ENCODE data around the gene CD82. TPM values are rescaled to one million over a fixed set of nuclear protein-coding genes. Genes with fewer than 3 reads are reported as not detected.
A peak's percentile ranks its signal among the peaks of the same experiment; 100 is the strongest.
"Not testable (repeated sequence)": the region's sequence is repeated elsewhere in the genome, so short reads cannot be mapped to it uniquely, and the experiment has no call there.

Gene CD82
- total RNA-seq, 1 donor from 2014 or later = 127 TPM

- intact Hi-C loops (cut with DNase I) = no loop called here
- ATAC-seq (peak; percentile 85), DNase-seq (ENCODE audit: low spot score) (peak; percentile 86)
Measured at GRCh38 chr11:44634401-44635281, 69.2 kb downstream of the CD82 start.

DNA sequence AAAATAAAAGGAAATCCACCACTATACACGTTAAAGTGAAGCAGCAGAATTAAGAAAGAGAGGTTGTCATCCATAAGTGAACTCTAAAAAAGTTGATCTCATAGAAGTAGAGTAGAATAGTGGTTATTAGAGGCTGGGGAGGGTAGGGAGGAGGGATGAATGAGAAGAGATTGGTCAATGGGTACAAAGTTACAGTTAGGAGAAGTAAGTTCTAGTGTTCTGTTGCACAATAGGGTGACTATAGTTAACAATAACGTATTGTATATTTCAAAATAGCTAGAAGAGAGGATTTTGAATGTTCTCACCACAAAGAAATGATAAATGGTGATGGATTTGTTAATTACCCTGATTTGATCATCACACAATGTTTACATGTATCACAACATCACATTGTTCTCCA is 72.0 kb downstream of the CD82 start:
- DNase-seq (ENCODE audit: low spot score) (no peak), ATAC-seq (no peak)
- intact Hi-C loops (cut with DNase I) = no loop called here

- no peak for ATAC-seq
- intact Hi-C loops (cut with DNase I) = no loop called here
Measured at GRCh38 chr11:44638032-44638431, 72.6 kb downstream of the CD82 start.

DNA sequence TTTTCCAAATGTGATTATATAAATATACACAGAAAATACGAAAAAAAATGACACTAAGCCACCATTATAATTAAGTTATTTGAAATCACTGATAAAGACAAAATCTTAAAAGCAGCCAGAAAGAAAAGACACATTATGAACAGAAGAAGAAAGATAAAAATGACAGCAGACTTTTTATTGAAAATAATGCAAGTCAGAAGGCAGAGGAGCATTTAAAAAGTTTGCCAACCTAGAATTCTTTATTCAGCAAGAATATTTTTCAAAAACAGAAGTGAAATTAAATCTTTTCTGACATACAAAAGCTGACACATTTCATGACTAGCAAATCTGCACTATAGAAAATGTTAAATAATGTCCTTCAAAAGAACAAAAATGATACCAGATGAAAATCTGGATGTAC is 77.8 kb downstream of the CD82 start:
- intact Hi-C loops (cut with DNase I) = no loop called here
- DNase-seq (ENCODE audit: low spot score) = no peak

More at GRCh38 chr11:44638032-44638431, 72.6 kb downstream of the CD82 start:
- DNase-seq (ENCODE audit: low spot score) = peak; percentile 26

DNA sequence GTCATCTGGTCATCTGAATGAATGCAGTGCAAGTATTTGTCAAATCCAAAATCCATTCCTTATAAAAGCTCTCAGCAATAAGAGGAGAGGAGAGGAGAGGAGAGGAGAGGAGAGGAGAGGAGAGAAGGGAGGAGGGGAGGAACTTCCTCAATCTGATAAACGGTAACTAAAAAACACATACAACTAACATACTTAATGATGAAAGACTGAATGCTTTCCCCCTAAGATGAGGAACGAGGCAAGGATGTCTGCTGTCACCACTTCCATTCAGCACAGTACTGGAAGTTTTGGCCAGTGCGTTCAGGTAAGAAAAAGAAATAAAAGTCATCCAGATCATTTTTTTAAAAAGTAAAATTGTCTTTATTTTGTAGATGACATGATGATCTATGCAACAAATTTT is 80.4 kb downstream of the CD82 start:
- no peak for ATAC-seq
- DNase-seq (ENCODE audit: low spot score) = no peak
- intact Hi-C loops (cut with DNase I) = no loop called here

More for the DNA sequence above, 77.8 kb downstream of the CD82 start:
- no peak for ATAC-seq

DNA sequence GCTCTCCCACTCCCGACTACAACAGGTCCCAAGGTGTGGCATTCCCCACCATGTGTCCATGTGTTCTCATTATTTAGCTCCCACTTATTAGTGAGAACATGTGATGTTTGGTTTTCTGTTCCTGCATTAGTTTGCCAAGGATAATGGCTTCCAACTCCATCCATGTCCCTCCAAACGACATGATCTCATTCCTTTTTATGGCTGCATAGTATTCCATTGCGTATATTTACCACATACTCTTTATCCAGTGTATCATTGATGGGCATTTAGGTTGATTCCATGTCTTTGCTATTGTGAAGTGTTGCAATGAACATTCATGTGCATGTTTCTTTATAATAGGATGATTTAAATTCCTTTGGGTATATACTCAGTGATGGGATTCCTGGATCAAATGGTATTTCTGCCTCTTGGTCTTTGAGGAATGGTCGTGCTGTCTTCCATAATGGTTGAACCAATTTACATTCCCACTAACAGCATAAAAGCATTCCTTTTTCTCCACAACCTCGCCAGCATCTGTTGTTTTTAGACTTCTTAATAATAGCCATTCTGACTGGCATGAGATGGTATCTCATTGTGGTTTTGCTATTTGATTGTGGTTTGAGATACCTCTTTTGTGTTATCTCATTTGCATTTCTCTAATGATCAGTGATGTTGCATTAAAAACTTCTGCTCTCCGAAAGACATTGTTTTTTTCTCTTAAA is 81.9 kb downstream of the CD82 start:
- ATAC-seq; DNase-seq (ENCODE audit: low spot score); intact Hi-C loops (cut with DNase I): not testable (repeated sequence)

GRCh38 chr11:44648109-44648508 is 82.6 kb downstream of the CD82 start:
- ATAC-seq = no peak
- DNase-seq (ENCODE audit: low spot score) = no peak
- intact Hi-C loops (cut with DNase I) = no loop called here

DNA sequence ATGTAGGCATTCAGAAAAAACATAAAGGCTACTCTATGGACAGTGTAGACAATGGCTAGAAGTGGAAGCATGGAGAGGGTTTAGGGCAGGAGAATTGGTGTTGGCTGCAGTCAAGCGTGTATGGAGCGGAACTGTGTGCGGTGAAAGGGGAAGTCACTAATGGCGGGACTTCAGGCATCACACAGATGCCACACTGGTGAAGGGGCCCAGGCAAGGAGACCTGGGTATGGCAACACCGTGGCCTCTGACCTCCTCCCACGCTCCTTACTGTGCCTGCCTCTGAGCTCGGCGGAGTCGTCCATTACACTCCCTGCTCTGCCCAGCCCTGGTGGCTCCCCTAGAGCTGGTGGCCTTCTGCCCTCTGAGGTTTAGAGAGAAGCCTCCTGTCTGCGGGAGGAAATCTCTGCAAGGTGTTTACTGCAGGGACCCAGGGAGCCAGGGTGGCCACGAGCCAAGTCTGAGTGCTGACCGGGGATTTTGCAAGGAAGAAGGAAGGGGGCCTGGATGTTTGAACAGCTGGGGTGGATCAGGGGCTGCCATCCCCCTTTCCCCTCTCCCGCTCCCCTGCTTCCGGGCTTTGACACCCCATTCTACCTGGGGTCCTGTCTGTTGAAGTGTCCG is 86.2 kb downstream of the CD82 start:
- intact Hi-C loops (cut with DNase I) = no loop called here
- DNase-seq (ENCODE audit: low spot score) = no peak
- no peak for ATAC-seq

- DNase-seq (ENCODE audit: low spot score) = no peak
Measured at GRCh38 chr11:44652901-44653644, 87.6 kb downstream of the CD82 start.

DNA sequence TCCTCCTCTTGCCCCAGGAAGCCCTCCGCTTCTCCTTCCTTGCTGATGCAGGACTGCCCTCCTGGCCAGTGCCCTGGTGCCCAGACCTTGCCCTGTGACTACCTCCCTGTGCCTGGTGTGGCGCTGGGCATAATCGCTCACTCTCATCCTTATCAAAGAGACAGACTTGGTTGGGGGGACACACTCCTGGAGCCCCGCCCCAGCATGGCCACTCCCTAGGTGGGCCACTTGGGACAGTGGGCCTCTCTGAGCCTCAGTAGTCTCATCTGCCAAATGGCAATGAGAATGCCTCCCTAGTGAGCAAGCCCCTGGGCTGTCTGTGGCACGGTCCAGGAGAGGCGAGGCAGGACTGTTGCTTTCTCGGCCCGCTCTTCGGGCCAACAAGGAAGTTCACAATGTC is 88.6 kb downstream of the CD82 start:
- no peak for ATAC-seq
- intact Hi-C loops (cut with DNase I) = no loop called here
- DNase-seq (ENCODE audit: low spot score) = no peak

More at GRCh38 chr11:44652901-44653644, 87.6 kb downstream of the CD82 start:
- ATAC-seq = no peak
- intact Hi-C loops (cut with DNase I) = no loop called here

- DNase-seq (ENCODE audit: low spot score) = no peak
- no peak for ATAC-seq
- intact Hi-C loops (cut with DNase I) = no loop called here
Measured at GRCh38 chr11:44654596-44654995, 89.1 kb downstream of the CD82 start.

DNA sequence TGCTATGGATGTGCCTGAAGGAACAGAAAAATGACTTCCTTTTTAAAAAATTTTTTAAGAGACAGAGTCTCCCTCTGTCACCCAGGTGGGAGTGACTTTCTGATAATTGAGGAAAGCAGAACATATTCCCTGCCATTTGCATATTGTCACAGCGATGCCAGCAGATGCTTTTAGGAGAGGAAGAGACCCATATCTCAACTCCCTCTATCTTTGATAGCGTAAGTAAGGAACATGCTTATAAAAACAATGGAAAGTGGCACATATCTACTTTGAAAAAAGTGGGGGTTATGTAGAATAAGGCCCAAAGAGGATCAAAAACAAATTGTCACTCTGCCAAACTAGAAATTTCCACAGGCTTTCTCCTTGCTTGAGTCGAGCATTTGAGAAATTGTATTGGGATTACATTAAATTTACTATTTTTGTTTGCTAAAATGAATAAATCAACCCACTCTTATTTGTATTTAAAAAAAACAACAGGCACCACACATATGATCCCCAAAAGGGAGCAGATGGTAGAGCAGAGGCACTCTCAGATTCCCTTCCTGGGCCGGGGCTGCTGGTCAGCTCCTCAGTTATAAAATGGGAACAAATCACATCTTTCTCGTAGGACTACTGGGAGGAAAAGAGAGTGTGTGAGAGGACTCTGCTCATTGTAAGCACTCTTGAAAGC is 92.5 kb downstream of the CD82 start:
- ATAC-seq = no peak
- no peak for DNase-seq (ENCODE audit: low spot score)
- intact Hi-C loops (cut with DNase I) = no loop called here

- intact Hi-C loops (cut with DNase I) = no loop called here
- ATAC-seq = no peak
Measured at GRCh38 chr11:44658506-44658850, 93.0 kb downstream of the CD82 start.

GRCh38 chr11:44659641-44660040 is 94.2 kb downstream of the CD82 start:
- DNase-seq (ENCODE audit: low spot score) (no peak), ATAC-seq (peak; percentile 34)
- intact Hi-C loops (cut with DNase I) = no loop called here

More at GRCh38 chr11:44658506-44658850, 93.0 kb downstream of the CD82 start:
- no peak for DNase-seq (ENCODE audit: low spot score)

DNA sequence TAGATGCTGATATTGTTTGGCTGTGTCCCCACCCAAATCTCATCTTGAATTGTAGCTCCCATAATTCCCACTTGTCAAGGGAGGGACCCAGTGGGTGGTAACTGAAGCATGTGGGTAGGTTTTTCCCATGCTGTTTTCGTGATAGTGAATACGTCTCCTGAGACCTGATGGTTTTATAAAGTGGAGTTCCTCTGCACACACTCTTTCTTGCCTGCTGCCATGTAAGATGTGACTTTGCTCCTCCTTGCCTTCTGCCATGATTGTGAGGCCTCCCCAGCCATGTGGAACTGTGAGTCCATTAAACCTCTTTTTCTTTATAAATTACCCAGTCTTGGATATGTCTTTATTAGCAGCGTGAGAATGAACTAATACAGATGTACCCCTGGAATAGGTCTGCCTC is 95.1 kb downstream of the CD82 start:
- intact Hi-C loops (cut with DNase I); DNase-seq (ENCODE audit: low spot score); ATAC-seq: not testable (repeated sequence)

GRCh38 chr11:44661311-44661717 is 95.9 kb downstream of the CD82 start:
- DNase-seq (ENCODE audit: low spot score) (no peak), ATAC-seq (peak; percentile 67)
- intact Hi-C loops (cut with DNase I) = no loop called here
